C4-2B (cell line): ENCODE results near the gene CPE.
A peak's percentile ranks its signal among the peaks of the same experiment; 100 is the strongest.

Experiments used
- H3K27ac ChIP-seq: fragments of 450-650 bp; 2 replicates; pipeline ENCODE4 v1.5.1; 2017
- CTCF ChIP-seq: fragments of 450-650 bp; conservative IDR thresholded peaks from 2 replicates; pipeline ENCODE4 v1.5.1; 2017; ENCODE audit warnings: mild to moderate bottlenecking
- ZFX ChIP-seq: fragments of 450-650 bp; IDR thresholded peaks from 2 replicates; pipeline ENCODE4 v1.6.1; 2017

CPE gene

GRCh38 chr4:165368567-165368966 is 10.2 kb upstream of the CPE start:
- TF ChIP-seq CTCF (no peak), ZFX (no peak)
- H3K27ac ChIP-seq = no peak overlapping the region

DNA sequence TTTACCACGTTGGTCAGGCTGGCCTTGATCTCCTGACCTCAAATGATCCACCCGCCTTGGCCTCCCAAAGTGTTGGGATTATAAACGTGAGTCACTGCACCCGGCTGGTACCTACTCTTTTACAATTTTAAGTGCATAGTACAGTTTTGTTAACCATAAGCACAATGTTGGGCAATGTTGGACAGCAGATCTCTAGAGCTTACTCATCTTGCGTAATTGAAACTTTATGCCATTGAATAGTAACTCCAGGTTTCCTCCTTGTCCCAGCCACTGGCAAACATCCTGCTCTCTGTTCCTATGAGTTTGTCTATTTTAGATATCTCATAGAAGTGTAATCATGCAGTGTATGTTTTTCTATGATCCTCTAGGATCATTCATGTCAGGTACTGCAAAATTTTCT is 9.3 kb upstream of the CPE start:
- TF ChIP-seq ZFX (no peak), CTCF (no peak)
- peak overlapping the region; percentile 60 for H3K27ac ChIP-seq

GRCh38 chr4:165370530-165370929 is 8.3 kb upstream of the CPE start:
- no peak for TF ChIP-seq CTCF
- TF ChIP-seq ZFX = no peak
- H3K27ac ChIP-seq = no peak overlapping the region

DNA sequence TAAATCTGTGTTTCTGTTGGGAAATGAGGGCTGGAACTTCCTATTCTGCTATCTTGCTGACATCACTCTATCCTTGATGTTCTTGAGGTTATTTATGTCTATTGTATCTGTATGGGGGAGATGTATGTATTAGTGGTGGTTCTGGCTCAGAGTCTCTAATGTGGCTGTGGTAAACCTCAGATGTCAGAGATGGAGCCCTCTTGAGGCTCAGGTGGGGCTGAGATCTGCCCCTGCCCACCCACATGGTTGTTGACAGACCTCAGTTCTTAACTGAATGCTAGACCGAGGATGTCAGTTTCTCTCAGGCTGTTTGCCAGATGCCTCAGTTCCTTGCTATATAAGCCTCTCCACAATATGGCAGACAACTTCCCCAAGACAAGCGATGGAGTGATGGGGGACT is 3.3 kb upstream of the CPE start:
- no peak overlapping the region for H3K27ac ChIP-seq
- no peak for TF ChIP-seq CTCF
- no peak for TF ChIP-seq ZFX

DNA sequence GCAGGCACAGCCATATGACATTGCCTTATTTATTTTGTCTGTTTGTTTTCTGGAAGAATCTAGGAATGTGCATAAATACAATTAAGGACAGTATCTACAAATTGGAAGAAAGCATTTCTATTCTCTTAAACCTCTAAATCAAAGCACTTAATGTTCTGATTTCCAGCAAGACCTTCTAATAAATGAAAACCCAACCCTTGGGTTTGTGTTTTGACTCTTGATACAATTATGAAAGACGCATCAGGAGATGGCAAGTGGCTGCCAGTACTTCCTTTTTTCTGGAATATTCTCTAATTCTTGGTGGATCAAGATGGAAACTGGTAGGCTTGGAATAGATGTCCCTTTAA is 437 bp upstream of the CPE start:
- peak overlapping the region; percentile 52 for H3K27ac ChIP-seq
- TF ChIP-seq CTCF = no peak
- TF ChIP-seq ZFX = no peak

DNA sequence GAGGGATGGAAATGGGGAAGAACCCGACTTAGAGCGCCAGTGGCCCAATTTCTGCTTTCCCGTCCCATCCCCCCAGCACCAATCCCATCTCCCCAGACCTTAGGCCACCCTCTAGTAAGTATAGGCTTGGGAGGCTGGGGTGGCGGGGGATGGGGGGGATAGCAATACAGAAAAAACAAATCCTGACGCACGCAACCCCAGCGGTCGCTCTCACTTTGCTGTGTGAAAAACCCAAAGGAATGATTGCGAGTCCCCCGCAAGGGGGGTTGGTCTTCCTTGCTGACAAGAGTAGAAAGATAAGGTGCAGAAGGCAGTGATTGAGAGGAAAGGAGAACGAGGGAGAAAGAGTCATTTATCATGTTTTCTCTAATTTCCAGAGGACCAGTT is 863 bp downstream of the CPE start:
- TF ChIP-seq ZFX = no peak
- TF ChIP-seq CTCF = no peak
- peak overlapping the region; percentile 52; the same call in 1 of the 2 replicates for H3K27ac ChIP-seq

DNA sequence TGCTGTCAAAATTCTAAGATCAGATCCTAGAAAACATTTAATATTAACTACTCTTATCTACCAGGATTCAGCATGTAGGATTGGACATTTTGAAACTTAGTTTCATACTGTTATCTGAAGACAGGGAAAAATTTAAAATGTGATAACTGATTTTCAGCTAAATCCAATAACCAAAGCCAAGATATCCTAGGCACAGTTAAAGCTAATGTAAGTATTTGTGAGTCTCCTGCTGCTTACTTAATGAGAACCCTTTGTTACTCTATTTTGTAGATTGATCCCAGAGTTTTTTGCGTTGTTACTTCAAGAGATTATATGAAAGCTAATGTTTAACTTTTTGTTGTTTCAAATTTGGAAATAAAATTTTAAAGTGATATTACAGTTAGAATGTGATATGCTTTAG is 2.0 kb downstream of the CPE start:
- H3K27ac ChIP-seq = no peak overlapping the region
- TF ChIP-seq ZFX = no peak
- TF ChIP-seq CTCF = no peak
